Natural killer cell (primary cell): Measurements from ENCODE around the gene TMX4. TPM values are rescaled to one million over a fixed set of nuclear protein-coding genes. Genes with fewer than 3 reads are reported as not detected.
A peak's percentile ranks its signal among the peaks of the same experiment; 100 is the strongest.

Experiments used
- ATAC-seq, 3 donors: fragments of 150-1000 bp in 2 of 3; fragments of 200-7000 bp in 1 of 3; cut with Tn5 transposase; 1 replicate in 1 of 3; 2 replicates in 2 of 3; pipeline ENCODE4 v1.10.0; 2021; ENCODE audit warnings: mild to moderate bottlenecking in 2 of 3, moderate library complexity in 2 of 3
- DNase-seq, 2 donors: peaks; one replicate each; pipeline versions ENCODE4 v3.0.0 to v3.0.0-alpha.2; 2013 to 2021; ENCODE audit warnings: mixed read lengths in 1 of 2
- H3K27ac ChIP-seq: one replicate; pipeline ENCODE4 v1.5.1; 2013; ENCODE audit warnings: mild to moderate bottlenecking, low read length
- H3K27me3 ChIP-seq: one replicate; pipeline ENCODE4 v1.6.1; 2013; ENCODE audit warnings: low read length; ENCODE audit not compliant: control insufficient read depth, insufficient read depth
- H3K36me3 ChIP-seq: one replicate; pipeline ENCODE4 v1.6.1; 2013; ENCODE audit warnings: low read length; ENCODE audit not compliant: control insufficient read depth, insufficient read depth
- H3K4me1 ChIP-seq: one replicate; pipeline ENCODE4 v1.6.1; 2013; ENCODE audit warnings: low read length; ENCODE audit not compliant: control insufficient read depth, insufficient read depth
- H3K4me3 ChIP-seq: one replicate; pipeline ENCODE4 v1.5.1; 2013; ENCODE audit warnings: low read length
- H3K9me3 ChIP-seq: one replicate; pipeline ENCODE4 v1.6.1; 2013; ENCODE audit warnings: low read length; ENCODE audit not compliant: control insufficient read depth, insufficient read depth
- H3K27ac Mint-ChIP-seq, 2 donors: one replicate each; pipeline ENCODE4 v1.8.0; 2022; ENCODE audit warnings: mild to moderate bottlenecking in 2 of 2, mixed read lengths in 2 of 2, moderate library complexity in 1 of 2
- H3K27me3 Mint-ChIP-seq, 2 donors: one replicate each; pipeline ENCODE4 v1.8.0; 2022; ENCODE audit warnings: low read depth in 2 of 2, mixed read lengths in 2 of 2
- H3K36me3 Mint-ChIP-seq: one replicate; pipeline ENCODE4 v1.8.0; 2022; ENCODE audit warnings: mixed read lengths
- H3K4me1 Mint-ChIP-seq, 2 donors: one replicate each; pipeline ENCODE4 v1.8.0; 2022; ENCODE audit warnings: mixed read lengths in 2 of 2
- H3K4me3 Mint-ChIP-seq: one replicate; pipeline ENCODE4 v1.8.0; 2022; ENCODE audit warnings: mild to moderate bottlenecking, moderate library complexity, mixed read lengths
- H3K9me3 Mint-ChIP-seq, 2 donors: one replicate each; pipeline ENCODE4 v1.8.0; 2022; ENCODE audit warnings: mixed read lengths in 2 of 2
- CTCF ChIP-seq: fragments of 200-600 bp; IDR thresholded peaks from one replicate; pipeline ENCODE4 v1.8.0; 2022; ENCODE audit warnings: antibody characterized with exemption
- WGBS: methylation state at CpG from one replicate; pipeline ENCODE4 v1.1.7; 2013; ENCODE audit warnings: missing lambda C conversion rate; ENCODE audit not compliant: insufficient coverage; 5-methylcytosine and 5-hydroxymethylcytosine counted together
- intact Hi-C: fragments of 100-400 bp; cut with micrococcal nuclease; formaldehyde crosslinking; loops from one replicate; pipeline ENCODE4 v1.14.2; 2022
- total RNA-seq, 4 donors: library from RNA; stranded (reverse); fragments of 120-200 nt in 1 of 4; gene quantifications; one replicate each; pipeline versions ENCODE4 v1.2.3 to v1.2.4, GENCODE V29; 2013 to 2022

Gene TMX4
- total RNA-seq, 3 donors from 2014 or later (not counting 1 experiment from before 2014, with no cell fraction given): 94.4 to 97.9 (median 94.5) TPM

- no peaks in the 10 kb centered on the region for H3K9me3 ChIP-seq
- intact Hi-C loops: no loop called here
- peaks cover 8% of the 10 kb centered on the region for H3K36me3 Mint-ChIP-seq
- H3K4me3 Mint-ChIP-seq: no peak overlapping the region
- no peaks in the 10 kb centered on the region for H3K9me3 Mint-ChIP-seq
- no peaks in the 10 kb centered on the region for H3K4me1 ChIP-seq
- peaks cover 54% of the 10 kb centered on the region for H3K36me3 ChIP-seq
- peak overlapping the region in 1 of 2 donors; percentile 20 for H3K27ac Mint-ChIP-seq
- H3K27ac ChIP-seq: no peak overlapping the region
- no peak overlapping the region for H3K4me3 ChIP-seq
- no peaks in the 10 kb centered on the region for H3K27me3 ChIP-seq
- H3K27me3 Mint-ChIP-seq: no peaks in the 10 kb centered on the region
- peaks cover under 1 to 4% of the 10 kb centered on the region in 2 donors for H3K4me1 Mint-ChIP-seq
- WGBS: 78% methylated on average over 4 of the region's 4 CpGs
- DNase-seq (no peak), ATAC-seq (no peak)
- TF ChIP-seq CTCF: no peak
Measured at GRCh38 chr20:7985916-7986315, 33.6 kb downstream of the TMX4 start.

- H3K9me3 ChIP-seq: no peaks in the 10 kb centered on the region
- Mint-ChIP-seq H3K27me3 (no peaks in the 10 kb centered on the region), H3K4me3 (no peak overlapping the region), H3K9me3 (no peaks in the 10 kb centered on the region), H3K36me3 (peaks cover 8% of the 10 kb centered on the region), H3K27ac (no peak overlapping the region), H3K4me1 (peaks cover 10 to 13% of the 10 kb centered on the region in 2 donors)
- intact Hi-C loops: no loop called here
- H3K27ac ChIP-seq: no peak overlapping the region
- 100% methylated on average over 2 of the region's 2 CpGs for WGBS
- ATAC-seq (no peak), DNase-seq (no peak)
- H3K4me1 ChIP-seq: peaks cover 4% of the 10 kb centered on the region
- H3K27me3 ChIP-seq: no peaks in the 10 kb centered on the region
- H3K4me3 ChIP-seq: no peak overlapping the region
- H3K36me3 ChIP-seq: peaks cover 54% of the 10 kb centered on the region
- no peak for TF ChIP-seq CTCF
Measured at GRCh38 chr20:7984192-7984591, 35.4 kb downstream of the TMX4 start.

GRCh38 chr20:7981374-7981773 is 38.2 kb downstream of the TMX4 start:
- no peaks in the 10 kb centered on the region for H3K27me3 ChIP-seq
- Mint-ChIP-seq H3K27ac (peak overlapping the region; percentile 0 to 62), H3K27me3 (no peaks in the 10 kb centered on the region), H3K4me1 (peaks cover 10 to 13% of the 10 kb centered on the region in 2 donors), H3K36me3 (peaks cover 8% of the 10 kb centered on the region), H3K4me3 (no peak overlapping the region), H3K9me3 (no peaks in the 10 kb centered on the region)
- H3K4me3 ChIP-seq: no peak overlapping the region
- no peak for DNase-seq
- H3K36me3 ChIP-seq: peaks cover 38% of the 10 kb centered on the region
- intact Hi-C loops: loop anchor here (2.0 kb wide), 1 partner anchor 737 kb away; no protein-coding TSS in a partner anchor
- no peak overlapping the region for H3K27ac ChIP-seq
- no peak for ATAC-seq
- no peaks in the 10 kb centered on the region for H3K9me3 ChIP-seq
- peaks cover 4% of the 10 kb centered on the region for H3K4me1 ChIP-seq
- TF ChIP-seq CTCF: no peak
